HL-60 (cell line): ENCODE data around the gene MBNL1.

Experiments
- POLR2AphosphoS5 ChIP-seq: IDR thresholded peaks from 2 replicates; pipeline ENCODE4 v1.6.1; 2012; ENCODE audit warnings: low read depth
- TF ChIP-seq, protein P1 (sequence below): IDR thresholded peaks from one replicate; pipeline ENCODE4 v1.5.1; 2011; ENCODE audit warnings: low read length, control low read depth, inconsistent platforms; ENCODE audit not compliant: insufficient read depth

- no peak for TF ChIP-seq POLR2AphosphoS5
- TF ChIP-seq, protein P1, sequence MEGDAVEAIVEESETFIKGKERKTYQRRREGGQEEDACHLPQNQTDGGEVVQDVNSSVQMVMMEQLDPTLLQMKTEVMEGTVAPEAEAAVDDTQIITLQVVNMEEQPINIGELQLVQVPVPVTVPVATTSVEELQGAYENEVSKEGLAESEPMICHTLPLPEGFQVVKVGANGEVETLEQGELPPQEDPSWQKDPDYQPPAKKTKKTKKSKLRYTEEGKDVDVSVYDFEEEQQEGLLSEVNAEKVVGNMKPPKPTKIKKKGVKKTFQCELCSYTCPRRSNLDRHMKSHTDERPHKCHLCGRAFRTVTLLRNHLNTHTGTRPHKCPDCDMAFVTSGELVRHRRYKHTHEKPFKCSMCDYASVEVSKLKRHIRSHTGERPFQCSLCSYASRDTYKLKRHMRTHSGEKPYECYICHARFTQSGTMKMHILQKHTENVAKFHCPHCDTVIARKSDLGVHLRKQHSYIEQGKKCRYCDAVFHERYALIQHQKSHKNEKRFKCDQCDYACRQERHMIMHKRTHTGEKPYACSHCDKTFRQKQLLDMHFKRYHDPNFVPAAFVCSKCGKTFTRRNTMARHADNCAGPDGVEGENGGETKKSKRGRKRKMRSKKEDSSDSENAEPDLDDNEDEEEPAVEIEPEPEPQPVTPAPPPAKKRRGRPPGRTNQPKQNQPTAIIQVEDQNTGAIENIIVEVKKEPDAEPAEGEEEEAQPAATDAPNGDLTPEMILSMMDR: no peak
Measured at GRCh38 chr3:152280539-152280938, 11.8 kb downstream of the MBNL1 start.
